LNCaP clone FGC (cell line): ENCODE data around the gene MMP1.

Source experiments
- DNase-seq: peaks from one replicate; pipeline ENCODE4 v3.0.0-alpha.2; 2011; ENCODE audit warnings: low read depth
- H3K4me3 ChIP-seq: 2 replicates; pipeline ENCODE4 v1.5.1; 2011; ENCODE audit warnings: mild to moderate bottlenecking, low read depth, low read length, control low read depth
- CTCF ChIP-seq: IDR thresholded peaks from 2 replicates; pipeline ENCODE4 v1.5.1; 2012; ENCODE audit warnings: mild to moderate bottlenecking; ENCODE audit not compliant: control insufficient read depth, insufficient read depth; ENCODE audit errors: extremely low read depth

Gene MMP1

GRCh38 chr11:102783016-102783415 lies 14.9 kb downstream of the MMP1 start:
- no peak overlapping the region for H3K4me3 ChIP-seq
- TF ChIP-seq CTCF, result no peak
- no peak for DNase-seq

DNA sequence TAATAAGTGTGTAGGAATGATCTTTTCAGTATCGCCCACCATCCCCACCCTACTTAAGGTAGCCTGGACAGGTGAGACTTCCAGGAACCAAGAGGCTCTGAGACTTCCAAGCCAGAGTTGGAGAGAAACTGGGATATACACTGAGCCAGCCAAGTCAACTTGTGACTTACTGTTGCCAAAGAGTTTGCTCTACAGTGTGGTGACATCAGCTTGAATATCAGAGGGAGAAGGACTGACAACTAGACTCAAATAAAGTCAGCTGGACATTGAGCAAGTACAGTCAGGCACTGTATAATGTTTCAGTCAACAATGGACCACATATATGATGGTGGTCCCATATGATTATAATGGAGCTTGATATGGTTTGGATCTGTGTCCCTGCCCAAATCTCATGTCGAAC lies 16.3 kb downstream of the MMP1 start:
- no peak overlapping the region for H3K4me3 ChIP-seq
- no peak for TF ChIP-seq CTCF
- DNase-seq, result peak; percentile 37

DNA sequence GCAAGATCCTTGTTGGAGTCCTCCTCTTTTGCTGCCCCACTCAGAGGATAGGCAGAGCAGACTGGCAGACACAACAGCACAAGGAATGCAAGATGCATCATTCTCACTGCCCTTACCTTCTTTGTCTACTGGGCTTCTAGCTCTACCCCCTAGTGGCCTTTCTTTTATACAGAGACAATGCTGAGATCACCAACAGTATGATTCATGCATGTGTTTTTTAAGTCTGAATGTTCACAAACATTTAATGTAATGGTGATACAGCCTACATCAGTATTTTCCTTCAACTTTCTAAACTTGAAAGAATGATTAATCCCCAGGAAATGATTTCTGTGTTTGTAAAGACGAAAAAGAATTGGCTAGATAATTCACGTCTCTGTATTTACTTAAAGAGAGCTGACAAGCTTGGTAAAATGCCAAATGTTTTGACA lies 17.5 kb downstream of the MMP1 start, which contains the start of gene MMP10:
Gene MMP10, minus strand, starts transcription at position 138 of the 428 bp plus-strand sequence. Its CDS starts 37 bp downstream, at position 101.
- no peak within 1 kb of the TSS for H3K4me3 ChIP-seq
- peak; percentile 44 for DNase-seq
- TF ChIP-seq CTCF, result peak; percentile 41

DNA sequence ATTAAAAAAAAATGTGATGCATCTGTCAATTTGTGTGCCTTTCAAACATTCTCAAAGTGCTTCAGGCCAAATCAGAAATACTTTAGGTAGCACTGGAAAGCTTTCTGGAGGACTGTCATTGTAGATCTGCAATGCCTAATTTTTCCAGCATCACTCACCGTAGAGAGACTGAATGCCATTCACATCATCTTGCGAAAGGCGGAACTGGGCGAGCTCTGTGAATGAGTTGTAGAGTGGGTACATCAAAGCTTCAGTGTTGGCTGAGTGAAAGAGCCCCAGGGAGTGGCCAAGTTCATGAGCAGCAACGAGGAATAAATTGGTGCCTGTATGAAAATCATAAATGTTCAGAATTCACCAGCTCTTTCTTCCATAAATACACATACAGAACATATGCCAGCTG lies 21.5 kb downstream of the MMP1 start:
- no peak overlapping the region for H3K4me3 ChIP-seq
- no peak for DNase-seq
- TF ChIP-seq CTCF, result no peak

- TF ChIP-seq CTCF, result no peak
- no peak for DNase-seq
- H3K4me3 ChIP-seq, result no peak overlapping the region
These were observed 24.6 kb downstream of the MMP1 start for GRCh38 chr11:102773386-102773785.

- no peak for DNase-seq
- TF ChIP-seq CTCF, result no peak
- no peak overlapping the region for H3K4me3 ChIP-seq
These were observed 26.6 kb downstream of the MMP1 start for GRCh38 chr11:102771351-102771750.

DNA sequence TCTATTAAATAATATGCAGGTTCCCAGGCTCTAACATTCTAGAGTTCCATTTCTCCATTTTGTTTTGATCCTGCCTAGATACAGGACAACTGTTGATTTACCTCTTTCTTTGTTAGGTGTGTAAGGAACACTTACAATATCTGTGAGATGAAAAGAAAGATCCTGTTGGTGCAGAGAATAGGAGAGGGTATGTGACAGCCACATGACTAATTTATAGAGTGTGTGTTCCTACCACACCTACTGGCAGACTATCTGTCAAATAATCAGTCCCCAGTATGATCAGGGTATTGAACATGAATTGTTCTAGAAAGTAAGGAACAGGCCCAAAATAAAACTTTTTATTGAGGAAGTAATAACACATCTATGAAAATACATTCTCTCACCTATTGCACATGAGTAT lies 27.8 kb downstream of the MMP1 start:
- H3K4me3 ChIP-seq, result no peak overlapping the region
- TF ChIP-seq CTCF, result no peak
- DNase-seq, result no peak
